Measurements from ENCODE around the gene MYMX.

The MYMX gene

GRCh38 chr6:44232676-44233566 lies 16.2 kb downstream of the MYMX start:
- DNase-seq (ENCODE audit: low spot score) = no peak

GRCh38 chr6:44233567-44234100 lies 16.9 kb downstream of the MYMX start:
- no peak for DNase-seq (ENCODE audit: low spot score)

GRCh38 chr6:44234101-44235025 lies 17.6 kb downstream of the MYMX start:
- peak; percentile 85 for DNase-seq (ENCODE audit: low spot score)

- no peak for DNase-seq (ENCODE audit: low spot score)
These were observed 18.5 kb downstream of the MYMX start for GRCh38 chr6:44235269-44235668.

DNA sequence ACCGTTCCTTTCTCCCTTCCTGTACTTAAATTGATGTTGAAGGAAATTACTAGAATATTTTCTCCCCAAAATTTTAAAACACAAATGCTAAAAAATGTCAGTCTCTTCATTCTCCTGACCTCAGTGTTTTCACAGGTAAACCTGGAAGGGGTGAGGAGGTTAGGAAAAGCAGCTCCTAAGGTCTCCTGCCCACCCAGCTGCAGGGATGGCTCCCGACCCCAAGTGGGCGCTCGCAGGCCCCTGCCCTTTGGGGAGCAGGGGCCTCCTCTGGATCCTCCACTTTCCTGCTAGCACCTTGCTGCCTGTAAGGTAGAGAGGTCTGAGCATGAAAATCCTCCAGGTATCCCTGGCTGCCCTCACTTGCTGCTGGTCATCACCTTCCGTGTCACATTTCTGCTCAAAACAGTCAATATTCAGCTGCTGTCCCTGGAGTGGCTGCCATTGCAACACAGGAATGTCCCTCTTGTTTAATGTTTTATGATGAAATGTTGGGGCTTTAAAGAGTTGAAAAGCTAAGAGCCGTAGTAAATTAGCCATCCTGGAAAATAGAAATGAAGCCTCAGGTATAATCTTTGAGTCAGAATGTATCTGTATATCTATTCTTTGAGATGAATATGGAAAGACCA lies 19.3 kb downstream of the MYMX start:
- no peak for DNase-seq (ENCODE audit: low spot score)

GRCh38 chr6:44237021-44237812 lies 20.5 kb downstream of the MYMX start:
- peak; percentile 96 for DNase-seq (ENCODE audit: low spot score)

- peak; percentile 88 for DNase-seq (ENCODE audit: low spot score)
These were observed 21.2 kb downstream of the MYMX start for GRCh38 chr6:44237813-44238433.

- DNase-seq (ENCODE audit: low spot score) = no peak
These were observed 22.1 kb downstream of the MYMX start for GRCh38 chr6:44238687-44239350.

DNA sequence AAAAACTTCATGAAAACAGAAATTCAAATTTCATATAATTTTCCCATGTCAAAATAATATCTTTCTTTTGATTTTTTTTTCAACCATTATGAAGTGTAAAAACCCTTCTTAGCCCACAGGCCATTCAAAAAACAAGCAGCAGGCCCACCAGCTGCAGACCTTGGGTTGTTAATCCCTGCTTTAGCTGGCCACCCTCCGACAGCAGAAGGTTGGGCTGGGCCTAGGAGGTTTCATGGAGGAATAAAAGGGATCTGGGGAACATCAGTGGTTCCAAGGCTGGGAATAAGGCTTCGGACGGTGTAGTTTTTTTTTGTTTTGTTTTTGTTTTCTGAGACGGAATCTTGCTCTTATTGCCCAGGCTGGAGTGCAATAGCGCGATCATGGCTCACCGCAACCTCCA lies 26.6 kb downstream of the MYMX start:
- no peak for DNase-seq (ENCODE audit: low spot score)

DNA sequence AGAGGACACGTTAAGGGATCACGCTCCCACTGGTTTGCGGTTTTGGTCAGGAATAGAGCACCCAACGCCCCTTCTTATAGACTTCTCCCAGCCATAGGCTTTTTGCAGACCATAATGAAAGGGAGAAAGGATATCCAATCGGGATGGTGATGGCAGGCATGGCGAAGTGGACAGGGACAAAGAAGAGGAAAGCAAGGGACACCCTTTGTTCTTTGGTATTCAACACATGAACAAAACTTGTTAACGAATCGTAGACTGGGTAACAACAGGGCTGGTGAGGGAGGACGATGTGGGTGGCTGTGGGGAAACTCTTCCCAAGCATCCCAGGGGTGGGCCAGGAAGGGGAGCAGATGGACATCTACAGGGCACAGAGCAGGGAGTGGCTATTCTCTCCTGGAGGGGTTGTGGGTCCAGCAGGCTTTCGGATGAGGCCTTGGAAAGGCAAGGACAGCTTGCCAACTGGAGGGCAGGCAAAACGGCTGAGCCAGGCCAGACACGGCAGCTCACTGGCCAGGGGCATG lies 28.7 kb downstream of the MYMX start:
- DNase-seq (ENCODE audit: low spot score) = no peak

DNA sequence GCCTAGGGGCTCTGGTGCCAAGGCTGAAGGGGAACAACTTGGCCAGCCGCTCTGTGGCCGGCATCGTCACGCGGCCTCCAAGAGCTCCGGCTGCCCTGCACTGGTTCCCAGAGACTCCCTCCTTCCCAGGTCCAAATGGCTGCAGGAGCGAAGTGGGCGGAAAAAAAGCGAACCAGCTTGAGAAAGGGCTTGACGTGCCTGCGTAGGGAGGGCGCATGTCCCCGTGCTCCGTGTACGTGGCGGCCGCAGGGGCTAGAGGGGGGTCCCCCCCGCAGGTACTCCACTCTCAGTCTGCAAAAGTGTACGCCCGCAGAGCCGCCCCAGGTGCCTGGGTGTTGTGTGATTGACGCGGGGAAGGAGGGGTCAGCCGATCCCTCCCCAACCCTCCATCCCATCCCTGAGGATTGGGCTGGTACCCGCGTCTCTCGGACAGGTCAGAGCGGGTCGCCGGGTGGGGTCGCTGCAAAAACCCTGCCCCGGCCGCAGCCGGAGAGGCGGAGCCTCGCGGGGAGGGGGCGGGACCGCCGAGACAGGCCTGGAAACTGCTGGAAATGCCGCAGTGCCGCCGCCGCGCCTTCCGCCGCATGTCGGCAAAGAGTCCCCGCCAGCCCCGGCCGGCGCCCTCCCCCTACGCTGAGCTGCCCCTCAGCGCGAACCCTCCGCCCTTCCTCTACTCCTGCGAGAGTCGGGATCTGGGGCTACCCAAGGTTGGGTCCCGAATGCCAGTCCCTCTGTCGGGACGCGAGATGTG lies 29.4 kb downstream of the MYMX start:
- peak; percentile 86 for DNase-seq (ENCODE audit: low spot score)

DNA sequence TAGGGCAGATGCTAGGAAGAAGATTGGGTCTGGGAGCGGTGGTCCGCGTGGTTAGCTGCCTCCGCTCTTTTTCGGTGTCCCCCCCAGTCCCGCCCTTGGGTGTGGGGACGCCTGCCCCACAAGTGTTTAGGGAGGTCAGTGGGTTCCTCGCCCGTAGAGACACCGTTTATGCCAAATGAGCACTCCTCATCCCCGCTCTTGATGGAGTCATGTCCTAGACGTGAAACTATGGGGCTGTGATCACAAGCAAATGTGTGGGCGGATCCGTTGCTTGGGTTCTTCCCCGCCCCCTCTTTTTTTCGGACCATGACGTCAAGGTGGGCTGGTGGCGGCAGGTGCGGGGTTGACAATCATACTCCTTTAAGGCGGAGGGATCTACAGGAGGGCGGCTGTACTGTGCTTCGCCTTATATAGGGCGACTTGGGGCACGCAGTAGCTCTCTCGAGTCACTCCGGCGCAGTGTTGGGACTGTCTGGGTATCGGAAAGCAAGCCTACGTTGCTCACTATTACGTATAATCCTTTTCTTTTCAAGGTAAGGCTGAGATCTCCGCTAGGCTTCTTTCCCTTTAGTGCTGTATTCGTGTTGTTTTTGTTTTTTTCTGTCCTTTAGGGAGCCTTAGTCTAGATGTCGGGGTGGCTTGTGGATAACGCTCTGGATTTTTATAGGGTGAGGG lies 30.1 kb downstream of the MYMX start, which contains the start of gene HSP90AB1:
TSS of gene HSP90AB1 (plus strand) at position 439 of the 675 bp plus-strand sequence. CDS start 1,529 bp downstream, outside the sequence.
- peak; percentile 96 for DNase-seq (ENCODE audit: low spot score)

DNA sequence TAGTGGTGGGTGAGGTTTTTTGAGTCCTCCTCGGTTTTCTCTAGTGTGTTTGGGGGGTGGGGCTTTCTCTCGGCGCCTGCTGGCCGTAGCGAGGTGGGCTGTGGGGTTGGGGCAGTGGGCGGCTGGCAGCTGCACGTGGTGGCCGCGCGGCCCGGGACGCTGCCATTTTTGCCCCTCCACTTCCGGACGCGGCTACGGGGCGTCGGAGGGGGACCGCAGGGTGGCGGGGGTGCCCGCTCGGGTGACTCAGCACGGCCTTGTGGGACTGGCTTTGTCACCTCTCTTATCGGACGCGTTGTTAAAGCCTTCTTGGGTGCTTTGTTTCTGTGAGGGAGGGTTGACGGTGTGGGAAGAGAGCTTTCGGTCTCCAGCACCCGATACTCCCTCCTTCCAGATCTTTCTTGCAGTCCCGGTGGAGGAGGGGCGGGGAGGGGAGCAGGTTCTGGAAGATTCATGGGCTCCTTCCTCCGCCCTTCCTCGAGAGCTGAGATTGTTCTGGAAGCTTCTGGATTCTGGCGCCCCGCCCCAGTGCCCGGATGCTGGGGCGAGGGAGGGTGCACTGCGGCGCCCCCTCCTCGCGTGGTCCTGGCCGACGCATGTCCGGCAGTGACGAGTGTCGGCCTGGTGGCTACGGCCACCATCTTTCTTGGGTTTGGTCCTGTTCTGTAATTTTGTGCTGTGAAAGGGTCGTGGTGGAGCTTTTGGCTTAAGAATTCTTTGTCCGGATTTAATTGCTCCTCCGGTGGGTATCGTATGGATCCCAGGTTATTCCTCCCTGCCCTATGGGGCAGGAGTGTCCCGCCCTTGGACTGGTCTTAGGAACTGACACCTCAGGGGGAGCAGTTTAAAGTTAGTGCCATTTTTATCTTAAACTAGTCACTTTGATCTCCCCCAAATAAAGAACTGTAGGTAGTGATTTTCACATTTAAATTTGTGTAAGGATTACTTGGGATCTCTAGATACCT lies 30.9 kb downstream of the MYMX start:
- peak; percentile 56 for DNase-seq (ENCODE audit: low spot score)

GRCh38 chr6:44248579-44248978 lies 31.9 kb downstream of the MYMX start:
- no peak for DNase-seq (ENCODE audit: low spot score)

GRCh38 chr6:44249082-44249748 lies 32.5 kb downstream of the MYMX start:
- no peak for DNase-seq (ENCODE audit: low spot score)

GRCh38 chr6:44250067-44250717 lies 33.5 kb downstream of the MYMX start:
- no peak for DNase-seq (ENCODE audit: low spot score)

All from AG08396 (cell line).